NCI-H146 treated with DMSO at 0.1 percent for 48 hours (cell line): ENCODE data around the gene SDSL.

Experiments used
- DNase-seq: peaks from one replicate; lab custom pipeline; 2025; ENCODE audit not compliant: unreplicated experiment; lab: John Stamatoyannopoulos, UW

Gene SDSL

DNA sequence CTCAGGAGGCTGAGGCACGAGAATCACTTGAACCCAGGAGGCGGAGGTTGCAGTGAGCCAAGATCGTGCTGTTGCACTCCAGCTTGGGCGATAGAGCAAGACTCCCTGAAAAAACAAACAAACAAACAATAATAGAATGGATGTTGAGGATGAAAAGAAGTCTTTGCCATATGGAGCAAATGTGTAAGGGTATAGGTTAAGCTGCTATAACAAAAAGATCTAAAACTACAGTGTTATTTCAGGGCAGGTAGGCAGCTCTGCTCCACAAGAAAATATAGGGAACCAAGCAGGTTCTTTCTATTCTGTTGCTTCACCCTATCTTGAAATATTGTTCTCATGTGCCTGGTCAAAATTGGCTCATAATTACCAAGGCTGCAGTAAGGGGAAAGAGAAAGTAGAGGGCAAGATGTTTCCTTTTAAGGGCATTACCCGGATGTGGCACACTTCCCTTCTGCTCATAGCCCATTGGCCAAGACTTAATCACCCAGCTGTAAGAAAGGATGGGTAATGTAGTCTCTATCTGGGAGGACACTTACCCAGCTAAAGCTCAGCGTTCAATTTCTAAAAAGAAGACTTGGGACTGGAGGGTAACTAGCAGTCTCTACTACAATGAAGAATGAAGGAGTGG, 23.5 kb downstream of the SDSL start:
- DNase-seq, result no peak

DNA sequence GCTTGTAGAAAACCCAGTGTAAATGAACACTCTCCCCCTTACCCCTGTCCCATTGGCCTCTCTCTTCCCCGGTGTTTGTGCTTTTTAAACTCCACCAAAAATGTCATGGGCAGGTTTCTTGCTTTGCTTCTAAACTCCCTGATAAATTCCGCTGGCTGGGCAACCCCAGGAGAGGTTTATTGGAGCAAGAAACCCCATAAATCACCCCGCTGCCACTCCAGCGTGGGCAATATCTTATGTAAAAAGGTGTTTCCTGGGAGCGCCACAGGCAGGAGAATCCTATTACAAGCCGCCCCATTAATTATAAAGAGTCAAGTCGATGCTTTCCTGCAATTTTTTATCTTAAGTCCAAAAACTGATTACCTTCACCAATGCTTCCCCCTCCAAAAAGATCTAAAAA, 26.7 kb downstream of the SDSL start:
- DNase-seq, result no peak

DNA sequence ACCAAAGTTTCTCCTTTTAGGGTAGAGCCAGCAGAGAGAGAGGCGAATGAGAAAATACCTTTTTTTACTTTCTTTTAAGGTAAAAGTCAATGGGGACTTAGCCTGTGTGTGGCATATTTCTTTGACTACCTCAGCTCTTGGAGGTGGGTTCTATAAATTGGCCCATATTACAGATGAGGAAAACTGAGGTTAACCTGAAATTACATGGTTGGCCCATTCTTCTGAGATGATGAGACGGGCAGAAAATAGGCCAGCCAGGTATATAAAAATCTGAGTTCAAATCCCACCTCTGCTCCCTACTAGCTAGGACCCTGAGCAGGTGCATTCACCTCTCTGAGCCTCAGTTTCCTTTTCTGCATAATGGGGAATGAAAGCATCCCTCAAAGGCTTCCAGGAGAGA, 27.1 kb downstream of the SDSL start:
- DNase-seq, result no peak

DNA sequence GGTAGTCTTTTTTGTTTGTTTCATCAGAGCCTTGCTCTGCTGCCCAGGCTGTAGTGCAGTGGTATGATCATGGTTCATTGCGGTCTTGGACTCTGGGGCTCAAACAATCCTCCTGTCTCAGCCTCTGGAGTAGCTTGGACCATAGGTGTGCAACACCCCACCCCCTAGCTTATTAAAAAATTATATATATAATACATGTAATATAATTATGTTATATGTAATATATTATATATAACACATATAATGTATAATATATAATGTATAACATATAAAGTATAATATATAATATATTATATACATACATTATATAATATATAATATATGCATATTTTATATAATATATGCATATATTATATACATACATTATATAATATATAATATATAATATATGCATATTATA, 27.7 kb downstream of the SDSL start:
- no peak for DNase-seq

DNA sequence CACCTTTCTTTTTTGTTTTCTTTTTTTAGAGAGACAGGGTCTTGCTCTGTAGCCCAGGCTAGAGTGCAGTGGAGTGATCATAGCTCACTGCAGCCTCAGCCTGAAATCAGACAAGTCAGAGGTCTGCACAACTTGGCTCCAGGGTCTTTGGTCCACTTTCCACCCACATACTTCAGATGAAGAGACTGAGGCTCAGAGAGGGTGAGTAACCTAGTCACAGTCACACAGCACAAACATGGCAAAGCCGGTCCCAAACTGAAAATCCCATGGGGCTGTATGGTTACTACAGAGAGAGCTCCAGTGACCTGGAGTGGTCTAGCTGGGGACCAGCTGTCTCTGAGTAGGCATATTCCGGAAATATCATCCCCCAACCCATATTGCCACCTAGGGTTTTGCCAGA, 30.3 kb downstream of the SDSL start:
- DNase-seq, result no peak

DNA sequence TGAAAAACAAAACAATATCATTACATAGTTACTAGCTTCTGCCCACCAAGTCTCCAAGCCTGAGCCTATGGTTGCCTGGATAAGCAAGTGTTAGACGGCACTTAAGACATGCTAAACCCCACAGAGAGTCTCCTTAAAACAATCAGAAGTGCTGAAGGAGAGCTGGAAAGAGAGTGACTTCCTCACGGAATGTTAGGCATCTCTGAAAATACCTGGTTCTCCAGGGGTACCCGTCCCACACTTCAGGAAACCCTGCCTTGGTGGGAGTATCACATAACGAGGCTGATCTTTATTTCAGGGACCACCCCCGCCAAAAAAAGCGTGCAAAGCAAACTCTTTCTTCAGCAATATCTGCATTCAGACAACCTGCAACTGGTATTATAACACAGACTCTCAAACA, 31.1 kb downstream of the SDSL start:
- no peak for DNase-seq

DNA sequence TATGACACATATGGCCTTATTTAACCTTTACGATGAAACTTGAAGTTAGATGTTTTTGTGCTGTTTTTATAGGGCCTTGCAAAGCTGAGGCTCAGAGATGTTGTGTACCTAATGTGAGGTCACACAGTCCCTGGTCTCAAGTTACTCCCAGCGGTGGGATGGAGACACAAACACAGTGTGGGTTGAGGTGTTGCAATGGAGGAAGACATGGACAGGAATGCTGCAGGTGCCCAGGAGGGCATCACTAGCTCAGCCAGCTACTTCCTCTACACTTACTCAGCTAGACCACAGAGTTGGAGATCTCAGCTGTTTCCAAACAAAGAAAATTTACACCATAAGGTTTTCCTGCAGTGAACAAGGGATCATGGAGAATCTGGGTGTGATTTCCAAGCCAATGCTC, 34.0 kb downstream of the SDSL start:
- DNase-seq, result no peak

DNA sequence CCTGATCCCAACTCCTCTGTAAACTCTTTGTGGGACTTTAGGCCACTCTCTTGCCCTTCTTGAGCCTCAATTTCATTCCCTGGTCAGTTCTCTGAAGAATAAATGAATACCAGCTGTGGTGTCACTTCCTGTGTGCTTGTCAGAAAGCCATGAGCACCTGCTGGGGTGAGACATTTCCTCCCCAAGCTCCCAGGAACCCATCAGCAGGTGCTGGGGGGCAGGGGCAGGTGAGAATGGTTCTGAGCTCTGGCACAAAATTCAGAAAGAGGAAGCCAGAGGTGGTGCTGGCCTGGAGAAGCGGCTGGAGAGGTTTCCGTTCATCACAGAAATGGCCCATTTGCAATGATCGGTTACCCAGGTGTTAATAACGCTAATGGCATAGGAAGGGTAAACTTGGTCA, 34.6 kb downstream of the SDSL start:
- no peak for DNase-seq

DNA sequence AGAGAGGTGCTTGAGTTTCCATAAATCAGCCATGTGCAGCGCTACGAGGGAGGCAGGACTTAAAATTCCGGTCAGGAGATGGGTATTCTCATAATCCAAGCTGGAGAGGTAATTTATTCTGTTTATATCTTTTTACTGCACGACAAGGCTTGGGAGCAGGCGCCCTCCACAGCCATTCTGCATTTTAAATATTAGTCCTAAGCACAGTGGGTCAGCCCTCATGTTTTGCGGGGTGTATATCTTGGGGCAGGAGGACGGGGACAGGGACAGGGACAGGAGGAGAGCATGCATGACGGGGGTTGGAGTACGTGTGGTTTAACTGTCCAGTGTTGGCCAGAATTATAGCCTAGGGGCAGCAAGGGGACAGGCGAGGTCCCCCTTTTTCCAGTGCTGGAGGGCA, 35.0 kb downstream of the SDSL start:
- no peak for DNase-seq

DNA sequence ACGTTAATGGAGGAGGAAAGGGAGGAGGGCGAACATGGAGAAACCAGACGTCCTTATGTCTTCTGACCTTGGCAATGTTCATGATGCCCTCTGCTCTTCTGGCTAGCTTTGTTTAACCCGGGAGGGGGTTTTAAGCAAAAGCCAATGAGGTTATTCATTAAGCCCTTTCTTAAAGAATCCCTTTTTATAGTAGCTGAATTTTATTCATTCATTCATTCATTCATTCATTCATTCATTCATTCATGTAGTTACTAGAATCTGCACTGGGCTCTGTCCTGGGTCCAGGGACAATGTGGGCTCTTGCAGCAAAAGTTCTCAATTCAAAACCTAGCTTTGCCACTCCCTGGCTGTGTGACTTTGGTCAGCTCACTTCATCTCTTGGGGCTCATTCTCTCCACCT, 35.5 kb downstream of the SDSL start:
- no peak for DNase-seq

DNA sequence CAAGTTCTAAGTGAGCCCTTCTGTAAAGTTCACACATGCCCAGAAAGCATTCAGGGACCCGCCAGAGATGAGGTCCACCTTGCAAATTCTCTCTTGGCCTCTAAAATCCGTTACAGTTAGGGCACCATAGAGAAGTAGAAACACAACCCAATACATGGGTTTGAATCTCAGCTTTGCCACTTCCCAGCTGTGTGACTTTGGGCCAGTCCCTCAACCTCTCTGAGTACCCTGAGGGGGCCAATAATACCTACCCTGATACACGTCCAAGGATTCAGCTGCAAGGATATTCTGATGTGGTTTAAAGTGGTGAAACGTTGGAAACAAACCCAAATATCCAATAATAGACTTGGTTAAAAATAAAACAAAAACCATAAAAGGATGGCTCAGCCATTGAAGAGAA, 37.8 kb downstream of the SDSL start:
- no peak for DNase-seq

DNA sequence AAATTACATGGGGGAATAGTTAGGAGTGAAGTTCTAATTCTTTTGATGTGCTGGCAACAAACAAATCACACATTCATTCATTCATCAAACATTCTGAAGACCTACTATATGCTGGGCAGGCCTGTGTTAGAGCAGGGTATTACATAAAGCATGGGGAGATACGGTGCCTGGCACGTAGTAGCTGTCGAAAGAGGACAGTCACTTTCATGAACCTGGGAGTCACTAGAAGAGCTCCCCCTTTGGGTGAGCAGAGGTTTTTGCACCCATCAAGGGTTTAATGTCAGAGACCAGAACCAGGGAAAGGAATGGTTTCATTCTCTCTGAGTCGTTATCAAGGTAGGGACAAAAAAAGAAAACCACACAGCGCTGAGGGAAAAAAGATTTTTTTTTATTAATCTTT, 39.5 kb downstream of the SDSL start:
- no peak for DNase-seq

DNA sequence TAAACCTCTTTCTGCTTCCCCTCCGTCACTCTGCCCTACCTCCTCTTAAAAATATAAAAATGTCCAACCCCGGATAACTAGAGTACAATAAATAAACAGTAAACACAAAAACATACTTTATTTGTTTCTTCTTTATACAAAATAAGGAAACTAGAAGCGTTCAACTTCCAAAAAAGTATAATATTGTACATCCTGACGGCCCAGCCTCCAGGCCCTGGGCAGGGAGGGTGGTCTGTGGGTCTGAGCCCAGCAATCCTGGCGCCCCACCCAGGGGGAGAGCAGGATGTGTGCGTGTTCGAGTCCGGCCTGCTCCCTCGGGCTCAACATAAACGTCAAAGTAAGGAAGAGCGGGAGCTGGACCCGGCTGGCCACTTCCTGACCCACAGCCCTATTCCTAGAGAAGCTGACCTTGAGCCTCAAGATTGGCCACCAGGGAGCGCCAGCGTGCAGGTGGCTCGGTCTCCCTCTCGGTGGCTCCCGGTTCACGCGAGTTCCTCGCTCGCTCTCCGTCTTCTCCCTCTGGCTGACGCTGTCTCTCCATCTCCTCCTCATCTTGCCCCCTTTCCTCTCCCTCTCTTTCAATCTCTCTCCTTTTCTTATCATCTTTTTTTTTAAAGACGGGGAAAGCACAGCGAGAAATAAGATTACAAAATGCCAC, 40.1 kb downstream of the SDSL start:
- peak; percentile 68 for DNase-seq

DNA sequence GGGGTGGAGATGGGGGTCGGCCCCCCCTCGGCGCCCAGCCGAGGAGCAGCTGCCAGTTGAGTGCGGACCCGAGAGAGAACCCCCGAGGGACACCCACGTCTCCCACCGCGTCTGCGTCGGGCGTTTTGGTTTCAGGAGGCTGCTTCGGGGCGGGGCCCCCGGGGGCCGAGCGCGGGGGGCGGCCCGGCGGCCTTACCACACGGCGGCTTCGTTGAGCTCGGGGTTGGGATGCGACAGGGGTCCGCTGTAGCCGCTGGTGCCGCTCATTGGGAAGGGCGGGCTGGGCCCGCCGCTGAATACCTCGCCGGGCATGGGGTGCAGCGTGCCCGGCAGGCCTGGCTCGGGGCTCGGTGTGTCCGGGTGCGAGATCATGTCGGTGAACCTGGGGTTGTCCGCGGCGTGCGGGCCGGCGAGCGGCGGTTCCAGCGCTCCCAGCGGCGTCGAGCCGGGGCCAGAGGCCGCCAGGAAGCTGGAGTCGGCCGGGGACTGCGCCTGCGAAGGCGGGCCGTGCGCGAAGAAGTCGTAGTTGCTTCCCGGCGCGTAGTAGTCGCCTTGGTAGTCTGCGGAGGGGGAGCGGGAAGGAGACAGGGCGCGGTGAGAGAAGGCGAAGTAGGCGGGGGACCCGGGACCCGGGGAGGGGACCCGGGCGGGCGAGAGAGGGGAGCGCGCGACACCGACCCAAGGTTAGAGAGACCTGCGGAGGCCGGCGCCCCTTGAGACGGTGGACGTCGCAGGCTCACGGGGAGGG, 41.0 kb downstream of the SDSL start:
- no peak for DNase-seq

DNA sequence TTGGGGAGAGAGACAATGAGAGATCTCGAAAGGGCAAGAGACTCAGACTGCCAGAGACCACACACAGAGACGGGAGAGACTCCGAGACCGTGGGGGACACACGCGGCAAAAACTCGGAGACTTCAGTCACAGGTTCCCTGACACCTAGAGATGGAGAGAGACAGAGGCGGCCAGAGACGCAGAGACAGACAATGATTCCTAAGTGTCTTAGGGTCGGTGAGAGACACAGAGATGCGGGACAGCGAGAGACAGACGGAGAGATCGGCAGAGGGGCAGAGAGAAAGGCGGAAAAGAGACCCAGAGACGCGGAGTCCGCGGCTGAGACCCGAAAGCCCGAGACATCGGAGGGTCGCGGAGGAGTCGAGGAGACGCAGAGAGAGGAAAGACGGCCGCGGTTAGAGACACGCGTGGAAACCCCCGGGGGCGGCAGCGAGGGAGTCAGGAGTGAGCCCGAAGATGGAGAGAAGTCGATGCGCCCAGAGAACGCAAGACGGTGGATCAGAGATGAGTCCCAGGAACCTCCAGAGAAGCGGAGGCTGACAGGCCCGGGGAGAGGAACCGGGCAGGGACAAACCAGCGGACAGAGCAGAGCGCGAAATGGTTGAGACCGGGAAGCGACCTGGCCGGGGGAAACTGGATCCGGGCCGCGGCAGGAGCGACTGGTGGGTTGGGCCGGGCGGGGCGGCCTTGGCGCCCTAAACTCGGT, 41.7 kb downstream of the SDSL start:
- no peak for DNase-seq

DNA sequence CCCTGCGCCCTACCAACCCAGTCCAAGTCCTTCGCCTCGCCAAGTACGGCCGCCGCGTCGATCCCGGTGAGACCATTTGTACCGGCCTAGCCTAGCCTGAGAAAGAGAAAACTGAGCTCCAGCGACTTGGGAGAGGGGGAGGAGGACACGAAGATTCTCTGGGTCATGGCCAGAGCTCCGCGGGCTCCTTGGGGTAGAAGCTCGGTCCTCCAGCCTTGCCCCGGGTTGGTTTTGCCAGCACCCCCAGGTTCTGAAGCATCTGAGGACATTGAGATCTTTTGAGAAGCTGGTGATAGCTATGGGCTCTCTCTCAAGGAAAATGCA, 42.2 kb downstream of the SDSL start:
- DNase-seq, result no peak

DNA sequence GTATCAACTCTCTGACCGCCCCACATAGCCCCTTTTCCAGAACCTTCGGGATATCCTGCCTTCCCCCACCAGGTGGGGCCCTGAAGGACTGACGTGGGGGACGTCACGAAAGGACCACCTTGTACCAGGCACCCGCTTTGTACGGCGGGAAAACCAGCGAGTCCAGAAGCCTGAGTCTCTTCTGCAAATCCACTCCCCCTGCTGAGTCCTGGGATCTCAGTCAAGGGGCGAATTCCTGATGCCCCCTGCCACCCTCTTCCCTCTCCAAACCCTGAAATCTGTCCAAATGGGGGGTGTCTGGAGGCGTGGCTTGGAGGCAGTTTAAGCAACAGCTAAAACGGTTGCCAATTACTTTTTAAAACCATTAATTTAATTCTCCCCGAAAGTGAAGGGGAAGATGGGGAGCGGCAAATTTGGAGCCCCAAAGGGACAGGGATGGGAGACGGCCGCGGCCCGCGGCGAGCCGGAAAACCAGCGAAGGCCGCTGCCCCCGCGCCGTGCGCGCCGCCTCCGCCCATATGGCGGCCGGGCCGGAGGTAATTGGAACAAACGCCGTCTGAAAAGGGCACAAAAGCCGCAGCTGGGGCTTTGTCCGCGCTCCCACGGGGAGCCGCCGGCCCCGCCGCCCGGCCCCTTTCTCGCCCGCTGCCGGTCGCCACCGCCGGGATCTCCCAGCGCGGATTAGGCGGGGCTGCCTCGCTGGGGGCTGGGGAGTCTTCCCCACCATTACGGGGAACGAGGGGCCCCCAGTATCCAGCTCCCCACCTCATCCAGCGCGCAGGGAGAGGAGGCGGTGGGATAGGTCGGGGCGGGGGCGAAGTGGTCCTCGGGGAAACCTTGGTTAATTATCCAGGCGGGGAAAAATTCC, 42.9 kb downstream of the SDSL start:
- DNase-seq, result no peak

DNA sequence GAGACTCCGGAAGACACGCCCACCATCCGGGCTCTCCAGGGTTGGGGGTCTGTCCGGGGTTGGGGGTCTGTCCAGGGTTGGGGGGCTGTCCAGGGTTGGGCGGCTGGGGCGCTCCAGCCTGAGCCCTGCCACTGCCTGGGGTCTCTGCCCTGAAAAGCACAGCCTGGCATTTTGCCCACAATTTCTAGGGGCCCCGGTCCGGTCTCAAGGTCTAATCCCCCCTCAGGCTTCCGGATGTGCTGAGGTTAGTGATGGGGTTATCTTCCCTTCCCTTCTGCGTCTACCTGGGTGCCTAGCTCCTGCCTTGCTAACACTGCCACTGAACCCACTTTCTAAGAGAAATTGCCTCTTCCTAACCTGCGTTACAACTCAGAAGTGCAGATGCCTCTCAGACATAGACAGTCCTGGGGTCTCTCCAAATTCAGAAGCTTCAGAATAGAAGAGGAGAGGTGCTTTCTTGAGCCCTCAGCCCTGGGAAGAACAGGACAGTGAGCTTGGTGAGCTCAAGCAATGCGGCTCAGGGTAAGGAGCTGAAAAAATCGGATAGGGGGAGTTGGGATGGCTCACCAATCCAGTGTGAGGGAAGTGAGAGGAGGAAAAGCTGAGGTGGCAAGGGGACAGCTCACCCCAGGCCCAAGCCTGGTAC, 43.8 kb downstream of the SDSL start:
- no peak for DNase-seq

DNA sequence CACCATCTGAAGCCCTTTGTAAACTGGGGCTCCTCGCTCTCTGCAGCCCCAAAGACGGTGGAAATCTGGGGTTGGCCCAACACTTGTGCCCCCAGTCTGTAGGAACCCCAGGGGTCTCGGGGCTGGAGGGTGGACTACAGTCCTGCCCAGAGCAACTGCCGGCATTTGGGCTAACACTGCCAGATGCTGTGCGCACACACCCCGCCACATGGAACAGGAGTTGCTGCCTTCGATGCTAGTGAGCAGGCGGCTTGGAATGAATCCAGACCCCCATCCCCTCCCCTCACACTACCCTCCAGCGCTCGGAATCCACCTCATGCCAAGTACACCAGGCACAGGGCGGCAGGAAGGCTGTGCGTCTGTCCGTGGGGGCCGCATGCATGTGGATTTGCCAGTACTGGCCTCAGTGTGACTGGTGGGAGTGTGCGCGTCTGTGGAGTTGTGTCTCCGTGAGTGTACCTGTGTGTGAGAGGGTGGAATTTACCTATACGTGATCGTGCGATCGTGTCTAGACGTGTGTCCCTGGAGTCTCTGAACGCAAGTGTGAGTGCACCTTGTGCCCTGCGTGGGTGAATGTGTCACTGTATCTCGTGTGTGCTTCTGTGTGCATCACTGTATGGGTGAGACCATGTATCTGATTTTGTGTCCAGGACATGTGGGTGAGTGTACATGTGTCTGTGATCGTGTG, 44.4 kb downstream of the SDSL start:
- DNase-seq, result no peak

DNA sequence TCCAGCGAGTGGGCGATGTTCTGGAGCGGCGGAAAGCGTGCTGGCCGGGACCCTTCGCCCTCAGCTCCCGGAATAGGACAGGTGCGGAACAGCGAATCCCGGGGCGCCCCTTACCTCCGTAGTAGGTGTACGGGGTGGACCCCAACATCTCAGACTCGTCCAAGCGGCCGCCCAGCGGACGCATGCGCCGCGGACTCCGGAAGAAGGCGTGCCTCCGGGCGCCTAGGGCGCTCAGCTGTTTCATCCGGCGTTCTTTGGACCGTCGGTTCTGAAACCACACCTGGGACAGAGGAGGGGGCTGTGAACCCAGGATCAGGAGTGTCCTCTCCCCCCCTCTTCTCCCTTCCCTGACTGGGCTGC, 44.9 kb downstream of the SDSL start:
- no peak for DNase-seq
